C4-2B (cell line): ENCODE results near the gene GPC5.
"Not testable (repeated sequence)": the region's sequence is repeated elsewhere in the genome, so short reads cannot be mapped to it uniquely, and the experiment has no call there.

Experiments used
- H3K27ac ChIP-seq: fragments of 450-650 bp; 2 replicates; pipeline ENCODE4 v1.5.1; 2017
- CTCF ChIP-seq: fragments of 450-650 bp; conservative IDR thresholded peaks from 2 replicates; pipeline ENCODE4 v1.5.1; 2017; ENCODE audit warnings: mild to moderate bottlenecking
- ZFX ChIP-seq: fragments of 450-650 bp; IDR thresholded peaks from 2 replicates; pipeline ENCODE4 v1.6.1; 2017

GPC5 gene

GRCh38 chr13:92734545-92734944 lies 1336.1 kb downstream of the GPC5 start:
- H3K27ac ChIP-seq = no peak overlapping the region
- TF ChIP-seq ZFX (no peak), CTCF (no peak)

GRCh38 chr13:92735909-92736308 lies 1337.5 kb downstream of the GPC5 start:
- TF ChIP-seq ZFX = no peak
- TF ChIP-seq CTCF = no peak
- H3K27ac ChIP-seq = no peak overlapping the region

GRCh38 chr13:92739306-92739818 lies 1340.9 kb downstream of the GPC5 start:
- TF ChIP-seq ZFX (no peak), CTCF (no peak)
- no peak overlapping the region for H3K27ac ChIP-seq

GRCh38 chr13:92743992-92744391 lies 1345.6 kb downstream of the GPC5 start:
- H3K27ac ChIP-seq = no peak overlapping the region
- TF ChIP-seq ZFX (no peak), CTCF (no peak)

- H3K27ac ChIP-seq = no peak overlapping the region
- no peak for TF ChIP-seq ZFX
- TF ChIP-seq CTCF = no peak
These were observed 1346.8 kb downstream of the GPC5 start for GRCh38 chr13:92745258-92745657.

- not testable (repeated sequence) for H3K27ac ChIP-seq
These were observed 1354.3 kb downstream of the GPC5 start for GRCh38 chr13:92752705-92753104.

GRCh38 chr13:92761710-92762109 lies 1363.3 kb downstream of the GPC5 start:
- TF ChIP-seq ZFX (no peak), CTCF (no peak)
- H3K27ac ChIP-seq = no peak overlapping the region

GRCh38 chr13:92767468-92767867 lies 1369.0 kb downstream of the GPC5 start:
- no peak overlapping the region for H3K27ac ChIP-seq
- TF ChIP-seq CTCF (no peak), ZFX (no peak)
